ENCODE results near the gene MATCAP1. TPM values are rescaled to one million over a fixed set of nuclear protein-coding genes. Genes with fewer than 3 reads are reported as not detected.
A peak's percentile ranks its signal among the peaks of the same experiment; 100 is the strongest.

Gene MATCAP1
- total and polyA plus RNA-seq, 3 experiments from 2014 or later, result 0.68 to 15.6 (median 15.3) TPM

- Mint-ChIP-seq H3K4me1 (peaks cover 44 to 73% (median 48%) of the 10 kb centered on the region in 3 donors), H3K36me3 (no peaks in the 10 kb centered on the region), H3K9me3 (no peaks in the 10 kb centered on the region), H3K27me3 (peaks cover 17 to 18% of the 10 kb centered on the region in 2 donors), H3K27ac (peak overlapping the region in 7 of 8 donors; percentile 18 to 91 (median 50)), H3K4me3 (peak overlapping the region; percentile 75 to 92 (median 87))
- POLR2A ChIA-PET, result interaction anchor here (0.6 to 1.2 kb wide), 7 partner anchors 9 to 35 kb away, joined by 3 to 6 read pairs (median 3); no protein-coding TSS in a partner anchor
- H3K27me3 ChIP-seq (ENCODE audit: insufficient read depth, low read length, poor library complexity, severe bottlenecking), result peaks cover 24% of the 10 kb centered on the region
- peak in 4 of 5 donors; percentile 58 to 79 (median 61) for DNase-seq
- CTCF ChIA-PET, result interaction anchor here (0.5 to 4.8 kb wide), 13 partner anchors 8 to 197 kb away, joined by 3 to 30 read pairs (median 5); partner anchors contain the start of genes HSF4 and TRADD
- no peaks in the 10 kb centered on the region for H3K36me3 ChIP-seq (ENCODE audit: insufficient read depth, low read length)
- peaks cover 38% of the 10 kb centered on the region for H3K4me1 ChIP-seq (ENCODE audit: insufficient read depth, low read length)
- peak overlapping the region; percentile 58 for H3K4me3 ChIP-seq (ENCODE audit: low read length)
- H3K9me3 ChIP-seq (ENCODE audit: low read length), result no peaks in the 10 kb centered on the region
- no peak overlapping the region for H3K27ac ChIP-seq (ENCODE audit: low read depth, low read length)
Observed at GRCh38 chr16:67173808-67174705, 9.7 kb downstream of the MATCAP1 start.

GRCh38 chr16:67173323-67173722 lies 10.4 kb downstream of the MATCAP1 start:
- peaks cover 31% of the 10 kb centered on the region for H3K27me3 ChIP-seq (ENCODE audit: insufficient read depth, low read length, poor library complexity, severe bottlenecking)

GRCh38 chr16:67170949-67171649 lies 12.7 kb downstream of the MATCAP1 start:
- DNase-seq, result no peak
- Histone ChIP-seq H3K27ac (ENCODE audit: low read depth, low read length) (peak overlapping the region; percentile 57), H3K36me3 (ENCODE audit: insufficient read depth, low read length) (no peaks in the 10 kb centered on the region), H3K4me3 (ENCODE audit: low read length) (no peak overlapping the region), H3K9me3 (ENCODE audit: low read length) (no peaks in the 10 kb centered on the region), H3K27me3 (ENCODE audit: insufficient read depth, low read length, poor library complexity, severe bottlenecking) (peaks cover 51% of the 10 kb centered on the region), H3K4me1 (ENCODE audit: insufficient read depth, low read length) (peaks cover 28% of the 10 kb centered on the region)
- H3K27me3 Mint-ChIP-seq, result peaks cover 34 to 44% of the 10 kb centered on the region in 2 donors
- peak overlapping the region; percentile 9 to 50 (median 28) for H3K4me3 Mint-ChIP-seq
- ChIA-PET CTCF (interaction anchor here (1.4 to 12.7 kb wide), 3 partner anchors 11 to 52 kb away, joined by 3 to 80 read pairs (median 19); partner anchors contain the start of genes B3GNT9, FBXL8 and TRADD), POLR2A (interaction anchor here (0.8 to 1.3 kb wide), 4 partner anchors 11 to 18 kb away, joined by 3 to 5 read pairs (median 3); no protein-coding TSS in a partner anchor)
- no peaks in the 10 kb centered on the region for H3K36me3 Mint-ChIP-seq
- H3K27ac Mint-ChIP-seq, result peak overlapping the region in 3 of 8 donors; percentile 23 to 89 (median 36)
- peaks cover 32 to 62% (median 38%) of the 10 kb centered on the region in 3 donors for H3K4me1 Mint-ChIP-seq
- H3K9me3 Mint-ChIP-seq, result peaks cover 0 to 2% (median 0%) of the 10 kb centered on the region in 5 donors

More at GRCh38 chr16:67173323-67173722, 10.4 kb downstream of the MATCAP1 start:
- Histone ChIP-seq H3K9me3 (ENCODE audit: low read length) (no peaks in the 10 kb centered on the region), H3K27ac (ENCODE audit: low read depth, low read length) (no peak overlapping the region), H3K4me1 (ENCODE audit: insufficient read depth, low read length) (peaks cover 34% of the 10 kb centered on the region), H3K36me3 (ENCODE audit: insufficient read depth, low read length) (no peaks in the 10 kb centered on the region), H3K4me3 (ENCODE audit: low read length) (peak overlapping the region; percentile 58)
- no peak for DNase-seq
- H3K4me3 Mint-ChIP-seq, result peak overlapping the region; percentile 75 to 92 (median 87)
- H3K9me3 Mint-ChIP-seq, result peaks cover 0 to 1% (median 0%) of the 10 kb centered on the region in 5 donors
- peaks cover 44 to 67% (median 45%) of the 10 kb centered on the region in 3 donors for H3K4me1 Mint-ChIP-seq
- ChIA-PET CTCF (interaction anchor here (0.5 to 4.8 kb wide), 9 partner anchors 9 to 196 kb away, joined by 3 to 30 read pairs (median 5); partner anchors contain the start of genes HSF4 and TRADD), POLR2A (interaction anchor here (0.7 to 1.1 kb wide), 4 partner anchors 12 to 120 kb away, joined by 3 to 4 read pairs (median 3); no protein-coding TSS in a partner anchor)
- peaks cover 20 to 23% of the 10 kb centered on the region in 2 donors for H3K27me3 Mint-ChIP-seq
- no peaks in the 10 kb centered on the region for H3K36me3 Mint-ChIP-seq
- H3K27ac Mint-ChIP-seq, result peak overlapping the region in 5 of 8 donors; percentile 18 to 91 (median 50)

GRCh38 chr16:67170168-67170948 lies 13.4 kb downstream of the MATCAP1 start, which contains the start of gene NOL3:
TSS of gene NOL3 (plus strand) at chr16:67170538.
- peak within 1 kb of the TSS; percentile 28 to 83 (median 70) for H3K4me3 Mint-ChIP-seq
- H3K27me3 Mint-ChIP-seq, result peaks cover 36 to 47% of the 10 kb centered on the region in 2 donors
- H3K4me1 ChIP-seq (ENCODE audit: insufficient read depth, low read length), result peaks cover 31% of the 10 kb centered on the region
- H3K9me3 ChIP-seq (ENCODE audit: low read length), result no peaks in the 10 kb centered on the region
- peaks cover 32 to 60% (median 33%) of the 10 kb centered on the region in 3 donors for H3K4me1 Mint-ChIP-seq
- POLR2A ChIA-PET, result interaction anchor here (0.8 to 1.3 kb wide), 4 partner anchors 10 to 17 kb away, joined by 3 to 5 read pairs (median 3); no protein-coding TSS in a partner anchor
- CTCF ChIA-PET, result interaction anchor here (1.4 to 12.7 kb wide), 7 partner anchors 7 to 51 kb away, joined by 3 to 80 read pairs (median 9); partner anchors contain the start of genes B3GNT9, FBXL8 and TRADD
- H3K27me3 ChIP-seq (ENCODE audit: insufficient read depth, low read length, poor library complexity, severe bottlenecking), result peaks cover 54% of the 10 kb centered on the region
- peak in 1 of 5 donors; percentile 46 for DNase-seq
- H3K36me3 ChIP-seq (ENCODE audit: insufficient read depth, low read length), result no peaks in the 10 kb centered on the region
- H3K27ac ChIP-seq (ENCODE audit: low read depth, low read length), result peak within 1 kb of the TSS; percentile 57
- peak within 1 kb of the TSS; percentile 37 for H3K4me3 ChIP-seq (ENCODE audit: low read length)
- no peaks in the 10 kb centered on the region for H3K36me3 Mint-ChIP-seq
- H3K9me3 Mint-ChIP-seq, result peaks cover 0 to 2% (median 0%) of the 10 kb centered on the region in 5 donors
- peak within 1 kb of the TSS in 2 of 8 donors; percentile 23 to 89 for H3K27ac Mint-ChIP-seq

- peak overlapping the region; percentile 13 to 83 (median 70) for H3K4me3 Mint-ChIP-seq
- H3K27ac ChIP-seq (ENCODE audit: low read depth, low read length), result peak overlapping the region; percentile 57
- H3K27ac Mint-ChIP-seq, result no peak overlapping the region
- H3K27me3 ChIP-seq (ENCODE audit: insufficient read depth, low read length, poor library complexity, severe bottlenecking), result peaks cover 60% of the 10 kb centered on the region
- peak overlapping the region; percentile 37 for H3K4me3 ChIP-seq (ENCODE audit: low read length)
- H3K9me3 Mint-ChIP-seq, result peaks cover 0 to 2% (median 0%) of the 10 kb centered on the region in 5 donors
- no peaks in the 10 kb centered on the region for H3K36me3 Mint-ChIP-seq
- ChIA-PET POLR2A (interaction anchor here (1.3 kb wide), 1 partner anchor 14 kb away, joined by 3 read pairs; no protein-coding TSS in a partner anchor), CTCF (interaction anchor here (1.4 to 12.7 kb wide), 7 partner anchors 8 to 50 kb away, joined by 3 to 80 read pairs (median 9); partner anchors contain the start of genes B3GNT9, FBXL8 and TRADD)
- no peaks in the 10 kb centered on the region for H3K36me3 ChIP-seq (ENCODE audit: insufficient read depth, low read length)
- peaks cover 42 to 53% of the 10 kb centered on the region in 2 donors for H3K27me3 Mint-ChIP-seq
- peaks cover 35% of the 10 kb centered on the region for H3K4me1 ChIP-seq (ENCODE audit: insufficient read depth, low read length)
- peaks cover 36 to 62% (median 37%) of the 10 kb centered on the region in 3 donors for H3K4me1 Mint-ChIP-seq
- H3K9me3 ChIP-seq (ENCODE audit: low read length), result no peaks in the 10 kb centered on the region
- peak in 1 of 5 donors; percentile 31 for DNase-seq
Observed at GRCh38 chr16:67169642-67170167, 14.1 kb downstream of the MATCAP1 start.

DNA sequence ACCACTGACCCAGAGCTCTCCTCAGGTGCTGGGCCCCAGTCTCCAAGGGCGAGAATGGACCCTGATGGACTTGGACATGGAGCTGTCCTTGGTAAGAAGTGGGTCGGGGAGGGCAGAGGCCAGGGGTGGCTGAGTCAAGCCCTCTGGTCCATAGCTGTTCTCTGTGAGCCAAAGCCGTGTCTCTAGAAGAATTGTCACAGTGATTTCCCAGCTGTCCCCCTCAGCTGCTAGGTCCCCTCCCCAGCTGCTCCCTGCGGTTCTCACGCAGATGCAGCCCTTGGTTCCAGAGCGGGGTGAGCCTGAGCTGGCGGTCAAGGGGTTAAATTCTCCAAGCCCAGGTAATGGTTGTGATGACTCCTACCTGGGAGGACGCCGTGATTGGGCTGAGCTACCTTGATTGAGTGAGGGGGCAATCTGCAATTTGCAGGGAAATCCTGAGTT lies 14.7 kb downstream of the MATCAP1 start:
- Mint-ChIP-seq H3K4me3 (peak overlapping the region in 1 of 7 donors; percentile 56), H3K9me3 (peaks cover 0 to 2% (median 0%) of the 10 kb centered on the region in 5 donors), H3K27ac (no peak overlapping the region), H3K27me3 (peaks cover 45 to 55% of the 10 kb centered on the region in 2 donors), H3K36me3 (no peaks in the 10 kb centered on the region), H3K4me1 (peaks cover 36 to 61% (median 39%) of the 10 kb centered on the region in 3 donors)
- H3K9me3 ChIP-seq (ENCODE audit: low read length), result no peaks in the 10 kb centered on the region
- no peak overlapping the region for H3K27ac ChIP-seq (ENCODE audit: low read depth, low read length)
- ChIA-PET CTCF (interaction anchor here (0.8 to 12.7 kb wide), 9 partner anchors 9 to 151 kb away, joined by 3 to 80 read pairs (median 7); partner anchors contain the start of genes B3GNT9, FBXL8 and TRADD), POLR2A (no interaction called here)
- H3K4me1 ChIP-seq (ENCODE audit: insufficient read depth, low read length), result peaks cover 35% of the 10 kb centered on the region
- H3K36me3 ChIP-seq (ENCODE audit: insufficient read depth, low read length), result no peaks in the 10 kb centered on the region
- no peak for DNase-seq
- no peak overlapping the region for H3K4me3 ChIP-seq (ENCODE audit: low read length)
- peaks cover 58% of the 10 kb centered on the region for H3K27me3 ChIP-seq (ENCODE audit: insufficient read depth, low read length, poor library complexity, severe bottlenecking)

Data from CD8-positive, alpha-beta memory T cell (primary cell).